ENCODE measurements around the gene ENTPD6.

ENTPD6 gene

GRCh38 chr20:25211273-25211672, 15.8 kb downstream of the ENTPD6 start:
- DNase-seq = no peak

GRCh38 chr20:25212242-25212641, 16.7 kb downstream of the ENTPD6 start:
- no peak for DNase-seq

- peak; percentile 56 for DNase-seq
Observed at GRCh38 chr20:25213566-25214425, 18.3 kb downstream of the ENTPD6 start.

- no peak for DNase-seq
Observed at GRCh38 chr20:25214426-25214790, 18.9 kb downstream of the ENTPD6 start.

GRCh38 chr20:25214819-25215218, 19.3 kb downstream of the ENTPD6 start:
- DNase-seq = peak; percentile 6

- DNase-seq = peak; percentile 4
Observed at GRCh38 chr20:25215521-25215920, 20.0 kb downstream of the ENTPD6 start.

- DNase-seq = no peak
Observed at GRCh38 chr20:25216199-25216945, 20.9 kb downstream of the ENTPD6 start.

- DNase-seq = peak; percentile 38
Observed at GRCh38 chr20:25217161-25218108, 21.9 kb downstream of the ENTPD6 start.

- DNase-seq = peak; percentile 50
Observed at GRCh38 chr20:25218109-25218486, 22.6 kb downstream of the ENTPD6 start.

GRCh38 chr20:25218492-25218891, 23.0 kb downstream of the ENTPD6 start:
- peak; percentile 42 for DNase-seq

- peak; percentile 30 for DNase-seq
Observed at GRCh38 chr20:25219365-25219764, 23.9 kb downstream of the ENTPD6 start.

GRCh38 chr20:25220021-25220730, 24.7 kb downstream of the ENTPD6 start:
- DNase-seq = peak; percentile 62

- peak; percentile 42 for DNase-seq
Observed at GRCh38 chr20:25220810-25221591, 25.5 kb downstream of the ENTPD6 start.

GRCh38 chr20:25221592-25222460, 26.3 kb downstream of the ENTPD6 start:
- DNase-seq = peak; percentile 60

- DNase-seq = peak; percentile 50
Observed at GRCh38 chr20:25222461-25223178, 27.1 kb downstream of the ENTPD6 start.

GRCh38 chr20:25223179-25223661, 27.7 kb downstream of the ENTPD6 start:
- DNase-seq = peak; percentile 73

- DNase-seq = no peak
Observed at GRCh38 chr20:25223765-25224720, 28.5 kb downstream of the ENTPD6 start.

- DNase-seq = no peak
Observed at GRCh38 chr20:25224941-25225340, 29.4 kb downstream of the ENTPD6 start.
